PC-9 (cell line): Measurements from ENCODE around the gene CACNA1H.

ENCODE experiments used
- EZH2 ChIP-seq: fragments of 200-600 bp; sonication (generic); IDR thresholded peaks from 2 replicates; pipeline ENCODE4 v1.8.0; 2017; ENCODE audit warnings: antibody characterized with exemption, low read depth
- TF ChIP-seq, protein P1 (sequence below): fragments of 200-600 bp; sonication (generic); conservative IDR thresholded peaks from 2 replicates; pipeline ENCODE4 v1.6.1; 2017; ENCODE audit warnings: mixed run types, antibody characterized with exemption, mild to moderate bottlenecking, moderate library complexity

DNA sequence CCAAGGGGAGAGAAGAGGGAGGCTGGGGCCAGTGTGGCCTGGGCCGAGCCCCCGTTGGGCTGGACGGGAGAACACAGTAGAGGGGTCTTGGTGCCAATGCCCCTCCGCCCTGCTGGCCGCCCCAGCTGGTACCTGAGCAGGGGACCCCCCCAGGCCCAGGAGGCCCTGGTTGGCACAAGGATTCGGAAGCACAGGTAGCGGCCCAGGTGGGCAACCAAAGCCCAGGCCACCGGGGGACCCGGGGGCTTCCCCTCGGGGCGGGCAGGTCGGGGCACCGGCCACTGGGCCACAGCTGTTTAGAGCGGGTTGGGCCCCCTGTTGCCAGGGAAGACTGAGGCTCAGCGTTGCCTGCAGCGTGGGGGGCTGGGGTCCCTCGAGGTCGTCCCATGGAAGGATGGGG is 28.6 kb upstream of the CACNA1H start:
- TF ChIP-seq, protein P1, sequence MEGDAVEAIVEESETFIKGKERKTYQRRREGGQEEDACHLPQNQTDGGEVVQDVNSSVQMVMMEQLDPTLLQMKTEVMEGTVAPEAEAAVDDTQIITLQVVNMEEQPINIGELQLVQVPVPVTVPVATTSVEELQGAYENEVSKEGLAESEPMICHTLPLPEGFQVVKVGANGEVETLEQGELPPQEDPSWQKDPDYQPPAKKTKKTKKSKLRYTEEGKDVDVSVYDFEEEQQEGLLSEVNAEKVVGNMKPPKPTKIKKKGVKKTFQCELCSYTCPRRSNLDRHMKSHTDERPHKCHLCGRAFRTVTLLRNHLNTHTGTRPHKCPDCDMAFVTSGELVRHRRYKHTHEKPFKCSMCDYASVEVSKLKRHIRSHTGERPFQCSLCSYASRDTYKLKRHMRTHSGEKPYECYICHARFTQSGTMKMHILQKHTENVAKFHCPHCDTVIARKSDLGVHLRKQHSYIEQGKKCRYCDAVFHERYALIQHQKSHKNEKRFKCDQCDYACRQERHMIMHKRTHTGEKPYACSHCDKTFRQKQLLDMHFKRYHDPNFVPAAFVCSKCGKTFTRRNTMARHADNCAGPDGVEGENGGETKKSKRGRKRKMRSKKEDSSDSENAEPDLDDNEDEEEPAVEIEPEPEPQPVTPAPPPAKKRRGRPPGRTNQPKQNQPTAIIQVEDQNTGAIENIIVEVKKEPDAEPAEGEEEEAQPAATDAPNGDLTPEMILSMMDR, result no peak
- TF ChIP-seq EZH2, result no peak
